ENCODE results near the gene ZNF649.
"Not testable (repeated sequence)": the region's sequence is repeated elsewhere in the genome, so short reads cannot be mapped to it uniquely, and the experiment has no call there.

ZNF649 gene

DNA sequence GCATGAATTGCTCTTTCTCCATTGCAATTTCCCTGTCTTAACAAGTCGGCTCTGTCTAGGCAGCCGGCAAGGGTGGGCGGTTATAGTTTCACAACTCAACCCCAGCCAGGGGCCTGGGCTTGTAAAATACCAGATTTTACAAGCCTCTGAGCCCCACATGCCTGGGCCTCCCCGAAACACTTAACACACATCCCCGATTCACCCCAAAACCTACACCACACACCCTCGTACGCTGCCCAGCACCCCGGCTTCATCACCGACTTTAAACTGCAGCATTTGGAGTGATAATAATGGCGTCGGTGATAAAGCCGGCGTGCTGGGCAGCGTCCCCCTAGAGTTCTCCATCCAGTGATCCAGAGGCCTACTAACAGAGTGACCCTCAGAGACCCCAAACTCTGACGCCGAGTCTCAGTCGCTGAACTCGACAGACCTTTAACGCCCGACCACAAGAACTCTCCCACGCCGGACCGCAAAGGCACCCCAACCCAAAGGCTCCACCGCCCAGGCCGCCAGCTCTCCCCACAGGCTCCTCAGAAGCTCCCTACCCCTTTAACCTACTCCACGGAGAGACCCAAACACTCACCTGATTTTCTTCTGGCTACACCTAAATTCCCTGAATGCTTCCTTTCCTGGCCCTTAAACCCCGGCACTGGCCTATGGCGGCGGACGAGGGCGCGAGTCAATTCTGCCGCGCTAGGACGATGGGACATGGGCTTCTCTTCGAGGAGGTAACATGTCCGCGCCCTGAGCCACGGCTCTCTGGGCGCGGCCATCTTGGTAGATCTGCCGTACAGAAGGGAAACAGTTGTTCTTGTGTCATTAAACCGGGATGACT is at the start of gene ZNF649:
Gene ZNF649, minus strand, starts transcription at position 687 of the 835 bp plus-strand sequence. CDS start 4,910 bp downstream, outside the sequence.
- DNase-seq = peak; percentile 64

DNA sequence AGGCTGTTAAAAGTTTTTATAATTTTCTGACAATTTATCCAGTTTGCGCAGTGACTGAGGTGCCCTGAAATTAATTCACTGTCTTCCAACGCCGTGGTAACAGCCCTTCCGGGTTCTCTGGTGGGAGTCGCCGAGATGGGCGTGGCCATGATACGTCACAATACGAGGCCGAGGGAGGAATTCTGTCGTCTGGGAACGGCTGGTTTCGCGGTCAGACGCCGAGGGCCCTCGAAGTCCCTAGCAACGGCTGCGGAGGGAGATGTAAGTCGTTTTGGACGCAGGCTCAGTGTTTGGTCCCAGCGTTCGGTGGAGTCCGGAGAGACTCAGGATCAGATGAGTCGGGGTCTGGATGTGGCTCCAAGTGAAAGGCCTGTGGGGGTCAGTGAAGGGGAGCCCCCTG is 44.2 kb upstream of the ZNF649 start:
- no peak for DNase-seq

DNA sequence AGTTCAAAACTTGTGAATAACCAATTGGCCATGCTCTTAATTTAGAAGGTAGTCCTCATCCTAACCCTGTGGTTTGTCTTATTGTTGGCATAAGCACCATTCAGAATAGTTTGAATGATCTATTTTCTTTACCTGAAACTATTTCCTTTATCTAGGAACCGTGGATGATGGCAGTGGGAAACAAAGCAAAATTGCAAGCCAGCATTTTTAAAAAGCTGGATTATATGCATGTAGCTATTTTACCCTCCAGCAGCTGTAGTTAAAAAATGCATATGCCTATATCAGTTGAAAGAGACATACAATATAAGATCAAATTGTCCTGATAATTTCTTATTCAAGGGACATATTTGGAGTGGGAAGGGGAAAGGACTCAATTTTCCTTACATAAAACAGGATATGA is 41.8 kb upstream of the ZNF649 start:
- no peak for DNase-seq

DNA sequence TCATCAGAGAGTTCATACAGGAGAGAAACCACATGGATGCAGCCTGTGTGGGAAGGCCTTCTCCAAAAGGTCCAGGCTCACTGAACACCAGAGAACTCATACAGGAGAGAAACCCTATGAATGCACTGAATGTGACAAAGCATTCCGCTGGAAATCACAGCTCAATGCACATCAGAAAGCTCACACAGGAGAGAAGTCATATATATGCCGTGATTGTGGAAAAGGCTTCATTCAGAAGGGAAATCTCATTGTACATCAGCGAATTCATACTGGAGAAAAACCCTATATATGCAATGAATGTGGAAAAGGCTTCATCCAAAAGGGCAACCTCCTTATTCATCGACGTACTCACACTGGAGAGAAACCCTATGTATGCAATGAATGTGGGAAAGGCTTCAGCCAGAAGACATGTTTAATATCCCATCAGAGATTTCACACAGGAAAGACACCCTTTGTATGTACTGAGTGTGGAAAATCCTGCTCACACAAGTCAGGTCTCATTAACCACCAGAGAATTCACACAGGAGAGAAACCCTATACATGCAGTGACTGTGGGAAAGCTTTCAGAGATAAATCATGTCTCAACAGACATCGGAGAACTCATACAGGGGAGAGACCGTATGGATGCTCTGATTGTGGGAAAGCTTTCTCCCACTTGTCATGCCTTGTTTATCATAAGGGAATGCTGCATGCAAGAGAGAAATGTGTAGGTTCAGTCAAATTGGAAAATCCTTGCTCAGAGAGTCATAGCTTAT is 40.2 kb upstream of the ZNF649 start:
- no peak for DNase-seq

DNA sequence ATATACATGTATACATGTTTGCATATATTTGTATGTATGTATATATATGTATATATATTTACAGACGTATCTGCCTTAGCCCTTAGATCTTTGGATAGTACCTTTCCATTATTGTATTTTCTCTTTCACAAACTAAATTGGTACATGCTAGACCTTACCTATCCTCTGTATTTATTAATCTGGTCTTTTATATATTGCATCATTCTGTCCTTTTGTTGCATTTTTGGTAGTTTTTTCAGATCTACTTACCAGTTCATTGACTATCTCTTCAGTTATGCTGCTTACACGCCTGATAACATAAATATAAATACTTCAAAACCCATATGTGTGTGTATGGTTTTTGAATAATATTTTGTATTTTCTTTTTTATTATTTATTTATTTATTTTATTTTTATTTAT is 34.1 kb upstream of the ZNF649 start:
- no peak for DNase-seq

DNA sequence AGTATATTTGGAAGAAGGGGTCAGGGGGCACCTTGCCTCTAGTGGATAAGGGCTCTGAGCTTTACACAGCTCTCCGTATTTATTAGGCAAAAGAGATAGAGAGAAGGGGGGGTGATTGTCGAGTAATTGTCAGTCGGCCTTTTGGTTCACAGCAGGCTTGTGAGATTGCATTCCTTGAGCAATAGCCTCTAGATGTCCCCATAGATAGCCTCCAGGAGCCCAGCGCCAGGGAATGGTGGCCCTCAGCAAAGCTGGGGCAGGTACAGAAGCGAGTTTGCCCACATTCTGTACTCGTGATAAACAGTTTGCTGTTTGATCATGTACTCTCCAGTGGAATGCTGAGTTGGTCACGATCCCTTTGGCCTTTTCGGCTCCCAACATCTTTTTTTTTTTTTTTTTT is 27.1 kb upstream of the ZNF649 start:
- DNase-seq = no peak

DNA sequence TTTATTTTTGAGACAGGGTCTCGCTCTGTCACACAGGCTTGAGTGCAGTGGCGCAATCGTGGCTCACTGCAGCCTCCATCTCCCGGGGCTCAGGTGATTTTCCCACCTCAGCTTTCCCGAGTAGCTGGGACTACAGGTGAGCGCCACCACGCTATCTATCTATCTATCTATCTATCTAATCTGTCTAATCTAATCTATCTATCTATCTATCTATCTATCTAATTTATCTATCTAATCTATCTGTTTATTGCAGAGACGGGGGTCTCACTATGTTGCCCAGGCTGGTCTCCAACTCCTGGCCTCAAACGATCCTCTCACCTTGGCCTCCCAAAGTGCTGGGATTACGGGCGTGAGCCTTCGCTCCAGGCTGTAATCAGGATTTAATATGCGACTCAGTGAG is 23.0 kb upstream of the ZNF649 start:
- DNase-seq = no peak

DNA sequence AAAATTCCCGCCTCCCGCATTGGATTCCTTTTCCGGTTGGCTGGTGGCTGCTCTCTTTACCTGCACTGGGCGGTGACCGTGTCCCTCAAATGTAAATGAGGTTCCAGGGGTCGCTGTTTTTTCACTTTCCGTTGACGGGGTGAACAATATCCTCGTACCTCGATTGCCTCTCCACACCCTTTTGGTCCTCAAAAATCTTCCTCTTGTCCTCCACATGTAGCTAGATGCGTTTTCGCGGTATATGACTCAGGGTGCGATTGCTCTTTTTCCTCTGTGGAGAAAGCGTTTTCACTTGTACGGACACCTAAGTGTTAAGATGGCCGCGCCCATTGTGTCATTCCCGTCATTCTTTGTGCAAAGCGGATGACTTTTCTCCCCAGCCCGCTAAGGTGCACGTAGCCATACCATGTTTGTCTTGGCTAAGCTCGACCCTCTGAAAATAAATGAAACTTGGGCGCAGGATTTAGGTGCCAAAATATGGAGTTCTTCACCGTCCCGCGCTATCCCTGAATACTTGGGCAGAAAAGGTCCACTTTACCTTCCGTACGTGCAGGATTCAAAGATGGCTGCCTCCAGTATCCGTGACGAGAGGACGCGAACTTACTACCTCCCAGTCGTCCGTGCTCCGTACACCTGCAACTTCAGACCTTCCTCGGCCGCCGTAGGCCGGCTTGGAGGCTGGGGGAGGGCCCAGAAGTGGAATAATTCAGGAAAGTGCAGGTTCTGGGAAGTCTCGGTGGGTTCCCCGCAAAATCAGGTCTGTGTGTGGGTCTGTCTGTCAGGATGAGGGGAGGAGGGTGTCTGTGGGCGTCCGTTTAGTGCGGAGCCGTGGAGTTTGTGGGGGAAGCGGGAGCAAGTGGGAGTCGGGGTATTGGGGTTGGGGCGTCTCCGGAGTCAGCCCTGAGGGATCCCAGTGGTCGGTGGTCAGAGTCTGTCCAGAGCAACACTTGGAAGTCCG is 22.2 kb upstream of the ZNF649 start, which contains the start of gene ZNF613:
Gene ZNF613, plus strand, starts transcription at position 689 of the 958 bp plus-strand sequence. CDS start 8,749 bp downstream, outside the sequence.
- DNase-seq = peak; percentile 93

DNA sequence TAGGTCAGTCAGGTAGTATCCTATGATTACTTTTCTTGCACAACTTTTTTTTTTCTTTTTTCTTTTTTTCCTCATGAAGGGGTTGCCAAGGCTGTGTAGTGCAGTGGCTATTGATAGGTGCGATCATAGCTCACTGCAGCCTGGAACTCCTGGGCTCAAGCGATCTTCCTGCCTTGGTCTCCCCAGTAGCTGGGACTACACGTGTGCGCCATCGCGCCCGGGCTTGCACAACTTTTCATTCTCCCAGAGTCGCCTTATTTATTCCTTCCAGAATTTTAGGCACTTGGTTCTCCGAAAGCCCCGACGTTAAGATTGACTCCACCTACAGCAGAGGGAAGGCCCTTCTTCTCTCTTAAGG is 21.6 kb upstream of the ZNF649 start:
- DNase-seq = no peak

DNA sequence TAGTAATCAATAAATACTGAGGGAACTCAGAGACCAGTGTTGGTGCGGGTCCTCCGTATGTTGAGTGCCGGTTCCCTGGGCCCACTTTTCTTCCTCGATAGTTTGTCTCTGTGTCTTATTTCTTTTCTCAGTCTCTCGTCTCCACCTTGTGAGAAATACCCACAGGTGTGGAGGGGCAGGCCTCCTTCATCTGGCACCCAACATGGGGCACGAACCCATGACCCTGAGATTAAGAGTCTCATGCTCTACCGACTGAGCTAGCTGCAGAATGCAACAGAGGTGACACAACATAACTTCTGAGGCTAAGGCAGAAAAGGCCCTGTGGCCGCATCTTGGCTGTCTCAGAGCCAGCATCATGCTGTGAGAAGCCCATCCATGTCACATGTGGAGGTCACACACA is 17.1 kb upstream of the ZNF649 start:
- DNase-seq = no peak

DNA sequence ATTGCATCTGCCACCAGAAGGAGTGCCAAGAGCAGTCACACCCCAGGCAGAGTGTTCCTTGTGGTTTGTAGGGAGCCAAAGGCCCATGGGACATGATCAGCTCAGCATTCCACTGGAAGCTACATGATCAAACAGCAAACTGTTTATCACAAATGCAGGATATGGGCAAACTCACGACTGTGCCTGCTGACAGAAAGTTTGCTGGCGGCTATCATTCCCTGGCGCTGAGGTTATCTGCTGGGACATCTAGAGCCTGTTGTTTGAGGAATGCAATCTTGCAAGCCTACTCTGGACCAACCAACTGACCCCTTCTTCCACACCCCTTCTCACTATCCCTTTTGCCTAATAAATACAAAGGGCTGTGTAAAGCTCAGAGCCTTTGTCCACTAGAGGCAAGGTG is 14.8 kb upstream of the ZNF649 start:
- DNase-seq = no peak

DNA sequence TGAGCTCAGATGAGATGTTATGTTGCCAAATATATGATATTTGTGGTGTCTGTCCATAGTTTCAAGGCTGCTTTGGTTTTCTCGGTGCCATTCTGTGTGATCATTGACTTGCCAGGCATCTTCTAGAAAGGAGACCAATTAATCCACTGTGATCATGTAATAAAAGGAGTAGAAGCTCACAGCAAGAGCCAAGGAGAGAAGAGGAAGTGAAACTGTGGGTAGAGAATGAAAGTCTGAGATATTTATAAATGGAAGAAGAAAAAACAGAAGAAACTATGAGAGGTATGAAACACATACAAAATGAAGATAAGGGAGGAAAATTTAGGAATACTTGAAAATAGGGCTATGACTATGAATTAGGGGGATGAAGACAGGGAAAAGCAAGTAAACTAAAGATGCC is 11.3 kb upstream of the ZNF649 start:
- no peak for DNase-seq

DNA sequence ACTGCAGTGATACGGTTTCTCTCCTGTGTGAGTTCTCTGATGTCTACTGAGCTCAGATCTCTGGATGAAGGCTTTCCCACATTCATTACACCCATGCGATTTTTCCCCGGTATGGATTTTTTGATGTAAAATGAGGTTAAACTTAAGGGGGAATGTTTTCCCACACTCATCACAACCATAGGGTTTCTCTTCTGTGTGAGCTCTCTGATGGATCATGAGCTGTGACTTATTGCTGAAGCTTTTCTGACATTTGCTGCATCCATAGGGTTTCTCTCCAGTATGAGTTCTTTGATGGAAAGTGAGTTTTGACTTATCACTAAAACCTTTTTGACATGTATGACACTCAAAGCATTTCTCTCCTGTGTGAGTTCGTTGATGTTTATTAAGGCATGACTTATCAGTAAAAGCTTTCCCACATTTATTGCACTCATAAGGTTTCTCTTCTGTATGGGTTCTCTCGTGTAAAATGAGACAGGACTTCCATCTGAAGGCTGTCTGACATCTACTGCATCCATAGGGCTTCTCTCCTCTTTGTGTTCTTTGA is 10.6 kb upstream of the ZNF649 start:
- no peak for DNase-seq

DNA sequence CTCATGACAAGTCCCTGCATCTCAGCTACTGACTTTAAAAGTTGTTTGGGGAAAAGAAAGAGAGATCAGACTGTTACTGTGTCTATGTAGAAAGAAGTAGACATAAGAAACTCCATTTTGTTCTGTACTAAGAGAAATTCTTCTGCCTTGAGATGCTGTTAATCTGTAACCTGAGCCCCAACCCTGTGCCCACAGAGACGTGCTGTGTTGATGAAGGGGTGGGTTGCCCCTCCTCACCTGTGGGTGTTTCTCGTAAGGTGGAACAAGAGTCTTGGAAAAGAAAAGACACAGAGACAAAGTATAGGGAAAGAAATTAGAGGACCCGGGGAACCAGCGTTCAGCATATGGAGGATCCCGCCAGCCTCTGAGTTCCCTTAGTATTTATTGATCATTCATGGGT is 3.2 kb upstream of the ZNF649 start:
- DNase-seq = not testable (repeated sequence)

DNA sequence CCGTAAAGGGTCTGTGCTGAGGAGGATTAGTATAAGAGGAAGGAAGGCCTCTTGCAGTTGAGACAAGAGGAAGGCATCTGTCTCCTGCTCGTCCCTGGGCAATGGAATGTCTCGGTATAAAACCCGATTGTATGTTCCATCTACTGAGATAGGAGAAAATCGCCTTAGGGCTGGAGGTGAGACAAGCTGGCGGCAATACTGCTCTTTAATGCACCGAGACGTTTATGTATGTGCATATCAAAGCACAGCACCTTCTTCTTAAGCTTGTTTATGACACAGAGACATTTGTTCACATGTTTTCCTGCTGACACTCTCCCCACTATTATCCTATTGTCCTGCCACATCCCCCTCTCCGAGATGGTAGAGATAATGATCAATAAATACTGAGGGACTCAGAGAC is 1.3 kb upstream of the ZNF649 start:
- DNase-seq = not testable (repeated sequence)

DNA sequence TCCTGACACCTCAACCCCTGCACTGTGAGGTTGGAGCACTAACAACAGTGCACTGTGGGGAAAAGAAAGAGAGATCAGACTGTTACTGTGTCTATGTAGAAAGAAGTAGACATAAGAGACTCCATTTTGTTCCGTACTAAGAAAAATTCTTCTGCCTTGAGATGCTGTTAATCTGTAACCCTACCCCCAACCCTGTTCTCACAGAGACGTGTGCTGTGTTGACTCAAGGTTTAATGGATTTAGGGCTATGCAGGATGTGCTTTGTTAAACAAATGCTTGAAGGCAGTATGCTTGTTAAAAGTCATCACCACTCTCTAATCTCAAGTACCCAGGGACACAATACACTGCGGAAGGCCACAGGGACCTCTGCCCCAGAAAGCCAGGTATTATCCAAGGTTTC is 822 bp upstream of the ZNF649 start:
- not testable (repeated sequence) for DNase-seq

DNA sequence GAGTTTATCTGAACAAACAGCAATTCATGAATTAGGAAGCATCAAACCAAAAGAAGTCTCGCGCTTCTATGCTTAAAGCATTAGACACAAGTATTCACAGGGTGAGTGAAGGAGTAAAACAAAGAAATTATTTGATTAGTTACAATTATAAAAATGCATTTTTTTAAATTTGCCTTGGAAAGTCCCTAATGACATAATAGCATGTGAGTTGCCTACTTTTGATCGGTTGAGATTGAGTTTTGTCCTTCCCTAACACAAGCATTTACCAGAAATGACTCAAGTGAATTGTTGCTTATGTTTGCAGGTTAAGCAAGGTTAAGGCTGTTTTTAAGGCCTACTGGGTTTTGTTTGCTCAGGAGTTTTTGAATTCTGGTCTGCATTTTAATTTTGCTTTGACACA is 389 bp upstream of the ZNF649 start:
- DNase-seq = no peak

DNA sequence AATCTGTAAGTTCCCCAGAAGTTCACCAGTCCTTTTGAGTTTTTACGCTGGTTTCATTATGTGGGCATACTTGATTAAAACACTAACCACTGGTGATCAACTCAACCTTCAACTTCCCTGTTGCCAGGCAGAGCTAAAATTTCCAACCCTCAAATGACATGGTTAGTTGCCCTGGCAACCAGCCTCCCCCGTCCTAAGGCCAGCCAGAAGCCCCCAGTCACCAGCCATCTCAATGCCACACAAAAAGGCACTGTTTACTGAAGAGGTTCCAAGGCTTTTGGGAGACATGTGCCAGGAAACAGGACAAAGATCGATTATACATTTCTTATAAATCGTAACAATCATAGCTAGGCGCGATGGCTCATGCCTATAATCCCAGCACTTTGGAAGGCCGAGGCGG is 1.6 kb downstream of the ZNF649 start:
- DNase-seq = no peak

DNA sequence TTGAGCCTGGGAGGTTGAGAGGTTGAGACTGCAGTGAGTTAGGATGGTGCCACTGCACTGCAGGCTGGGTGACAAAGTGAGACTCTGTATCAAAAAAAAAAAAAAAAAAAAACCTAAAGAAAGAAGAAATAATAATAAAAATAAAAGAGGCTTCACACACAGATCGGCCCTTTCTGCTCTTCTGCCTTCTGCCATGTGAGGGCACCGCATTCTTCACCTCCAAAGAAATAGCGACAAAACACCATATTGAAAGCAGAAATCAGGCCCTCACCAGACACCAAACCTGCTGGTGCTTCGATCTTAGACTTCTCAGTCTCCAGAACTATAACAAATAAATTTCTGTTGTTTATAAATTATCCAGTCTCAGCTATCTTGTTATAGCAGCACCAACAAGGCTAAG is 3.0 kb downstream of the ZNF649 start:
- DNase-seq = no peak

DNA sequence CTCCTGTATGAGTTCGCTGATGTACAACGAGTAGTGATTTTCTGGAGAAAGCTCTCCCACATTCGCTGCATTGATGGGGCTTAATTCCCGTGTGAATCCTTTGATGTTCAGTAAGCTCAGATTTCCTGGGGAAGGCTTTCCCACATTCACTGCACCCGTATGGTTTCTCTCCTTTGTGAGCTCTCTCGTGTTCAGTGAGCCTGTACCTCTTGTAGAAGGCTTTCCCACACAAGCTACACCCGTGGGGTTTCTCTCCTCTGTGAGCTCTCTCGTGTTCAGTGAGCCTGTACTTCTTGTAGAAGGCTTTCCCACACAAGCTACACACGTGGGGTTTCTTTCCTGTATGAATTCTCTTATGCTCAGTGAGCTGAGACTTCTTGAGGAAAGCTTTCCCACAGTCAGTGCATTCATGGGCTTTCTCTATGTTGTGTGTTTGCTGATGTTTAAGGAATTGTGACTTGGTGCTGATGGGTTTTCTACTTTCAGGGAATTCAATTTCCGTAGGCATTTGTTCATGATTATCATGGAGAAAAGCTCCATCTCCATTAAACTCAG is 13.5 kb downstream of the ZNF649 start:
- no peak for DNase-seq

DNA sequence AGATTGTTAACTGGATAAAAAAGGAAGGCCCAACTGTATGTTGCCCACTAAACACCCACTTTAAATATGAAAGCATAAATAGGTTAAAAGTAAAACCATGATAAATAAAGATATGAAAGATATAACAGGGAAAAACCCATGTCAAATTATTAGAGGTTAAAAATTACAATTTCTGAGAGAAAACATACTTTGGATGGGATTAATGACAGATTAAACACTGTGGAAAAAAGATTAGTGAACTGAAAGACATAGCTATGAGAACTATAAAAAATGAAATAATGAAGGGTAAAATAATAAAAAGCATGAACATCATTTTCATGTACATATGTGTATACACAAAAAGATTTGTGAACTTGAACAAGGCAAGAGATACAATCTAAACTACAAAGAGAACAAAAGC is 14.9 kb downstream of the ZNF649 start:
- DNase-seq = no peak

Measured in NCI-H1092 treated with DMSO at 0.1 percent for 48 hours (cell line).